Pancreas (tissue), 10 donors: ENCODE results near the gene MAML1. TPM values are rescaled to one million over a fixed set of nuclear protein-coding genes. Genes with fewer than 3 reads are reported as not detected.
A peak's percentile ranks its signal among the peaks of the same experiment; 100 is the strongest.

Experiments used
- ATAC-seq, 4 donors: fragments of 200-7000 bp; cut with Tn5 transposase; one replicate each; pipeline versions ENCODE4 v1.8.0 to v1.9.1; 2020; ENCODE audit warnings: mild to moderate bottlenecking in 4 of 4, moderate library complexity in 4 of 4
- DNase-seq, 6 donors: peaks; one replicate each; pipeline ENCODE4 v3.0.0-alpha.2; 2020
- FAIRE-seq: peaks from 2 replicates; lab custom pipeline; 2012; peaks lifted over from hg19 to GRCh38; lab: Jason Lieb, UNC
- H3K27ac ChIP-seq, 4 donors: fragments of 200-600 bp; sonication (generic); 1 replicate in 3 of 4; 2 replicates in 1 of 4; pipeline versions ENCODE4 v1.5.0 to v1.8.0; 2020
- H3K27me3 ChIP-seq, 4 donors: fragments of 200-600 bp; one replicate each; pipeline ENCODE4 v1.8.0; 2021
- H3K36me3 ChIP-seq, 3 donors: fragments of 200-600 bp; sonication (generic) in 1 of 3; one replicate each; pipeline versions ENCODE4 v1.5.0 to v1.8.0; 2020 to 2021
- H3K4me1 ChIP-seq, 3 donors: fragments of 200-600 bp; one replicate each; pipeline ENCODE4 v1.8.0; 2021
- H3K4me3 ChIP-seq, 4 donors: fragments of 200-600 bp; sonication (generic) in 2 of 4; one replicate each; pipeline versions ENCODE4 v1.5.0 to v1.8.0; 2020 to 2021
- H3K9me3 ChIP-seq, 4 donors: fragments of 200-600 bp; one replicate each; pipeline ENCODE4 v1.8.0; 2021
- CTCF ChIP-seq, 4 donors: fragments of 200-600 bp; sonication (generic) in 3 of 4; IDR thresholded peaks; one replicate each; pipeline versions ENCODE4 v1.5.0 to v1.8.0; 2021; ENCODE audit warnings: antibody characterized with exemption in 4 of 4
- WGBS, 2 donors: extraction: QIAGEN DNeasy Blood & Tissue Kit; methylation state at CpG; one replicate each; pipeline ENCODE4 v1.1.7; 2013; 5-methylcytosine and 5-hydroxymethylcytosine counted together
- intact Hi-C, 3 donors: fragments of 100-400 bp; cut with DNase I; formaldehyde crosslinking; loops; one replicate each; pipeline versions ENCODE4 v1.11.1 to v1.14.2; 2022
- polyA plus RNA-seq, 2 donors: library from polyadenylated mRNA; stranded (reverse); fragments of 200-250 nt; gene quantifications; one replicate each; pipeline ENCODE4 v1.2.3, GENCODE V29; 2013
- total RNA-seq, 6 donors: library from RNA; stranded (reverse); fragmentation: NEBNext Ultra II Directional in 4 of 6; extraction: Animal tissue kit (Norgen Biotek cat#: 25700) in 4 of 6; gene quantifications; one replicate each; pipeline versions ENCODE4 v1.2.1 to v1.2.4, GENCODE V29; 2021 to 2023
- donor health status: healthy with polysubstance abuse.
- donor health status: DM: no; HTN: no; CAD: no; lungs with moderate emphysema.
- donor health status: DM: no; HTN: no; CAD: no.
- donor health status: control.
- donor health status: control.
- donor health status: Bipolar disorder and iron deficiency.
- donor health status: DM: yes; HTN: yes; CAD: no.
- donor health status: DM: no; HTN: no; CAD: no.
- donor health status: DM: no; HTN: no; CAD: no.
- donor health status: DM: yes; HTN: yes; CAD: no.

Gene MAML1
- total and polyA plus RNA-seq, 8 donors = 7.1 to 18.0 (median 11.2) TPM

- 89 to 93% methylated on average over 11 of the region's 11 CpGs for WGBS, 2 donors
- FAIRE-seq (no peak), DNase-seq (no peak), ATAC-seq (no peak)
- Histone ChIP-seq H3K4me1 (no peaks in the 10 kb centered on the region), H3K27me3 (no peaks in the 10 kb centered on the region), H3K9me3 (no peaks in the 10 kb centered on the region), H3K4me3 (no peak overlapping the region), H3K27ac (no peak overlapping the region), H3K36me3 (peaks cover 6 to 55% (median 41%) of the 10 kb centered on the region in 3 donors)
- intact Hi-C loops = no loop called here
- no peak for TF ChIP-seq CTCF (IDR thresholded peaks at IDR 0.05)
Observed at GRCh38 chr5:179776411-179776938, 43.9 kb downstream of the MAML1 start.

GRCh38 chr5:179777456-179777855 lies 44.8 kb downstream of the MAML1 start:
- TF ChIP-seq CTCF (IDR thresholded peaks at IDR 0.05) = no peak
- intact Hi-C loops = no loop called here
- Histone ChIP-seq H3K4me3 (no peak overlapping the region), H3K27me3 (no peaks in the 10 kb centered on the region), H3K27ac (no peak overlapping the region), H3K9me3 (no peaks in the 10 kb centered on the region), H3K4me1 (no peaks in the 10 kb centered on the region), H3K36me3 (peaks cover 4 to 45% (median 32%) of the 10 kb centered on the region in 3 donors)
- WGBS, 2 donors = 90 to 96% methylated on average over 10 of the region's 10 CpGs
- FAIRE-seq = no peak
- no peak for ATAC-seq
- DNase-seq = no peak

- intact Hi-C loops = no loop called here
- FAIRE-seq = no peak
Observed at GRCh38 chr5:179777909-179778308, 45.3 kb downstream of the MAML1 start.

GRCh38 chr5:179778591-179778990 lies 46.0 kb downstream of the MAML1 start:
- peaks cover 0 to 35% (median 24%) of the 10 kb centered on the region in 3 donors for H3K36me3 ChIP-seq
- no peak for TF ChIP-seq CTCF (IDR thresholded peaks at IDR 0.05)
- no peak for ATAC-seq
- H3K9me3 ChIP-seq = no peaks in the 10 kb centered on the region
- DNase-seq = no peak
- H3K4me3 ChIP-seq = no peak overlapping the region
- H3K27me3 ChIP-seq = no peaks in the 10 kb centered on the region
- FAIRE-seq = no peak
- no peaks in the 10 kb centered on the region for H3K4me1 ChIP-seq
- 88 to 89% methylated on average over 5 of the region's 5 CpGs for WGBS, 2 donors
- intact Hi-C loops = no loop called here
- no peak overlapping the region for H3K27ac ChIP-seq

More at GRCh38 chr5:179777909-179778308, 45.3 kb downstream of the MAML1 start:
- no peaks in the 10 kb centered on the region for H3K9me3 ChIP-seq
- no peak for DNase-seq
- H3K27ac ChIP-seq = no peak overlapping the region
- no peak overlapping the region for H3K4me3 ChIP-seq
- ATAC-seq = peak in 1 of 4 donors; percentile 59
- H3K4me1 ChIP-seq = no peaks in the 10 kb centered on the region
- peaks cover 4 to 41% (median 29%) of the 10 kb centered on the region in 3 donors for H3K36me3 ChIP-seq
- no peaks in the 10 kb centered on the region for H3K27me3 ChIP-seq
- WGBS, 2 donors = 84 to 85% methylated on average over 9 of the region's 9 CpGs
- TF ChIP-seq CTCF (IDR thresholded peaks at IDR 0.05) = no peak

- no peaks in the 10 kb centered on the region for H3K9me3 ChIP-seq
- DNase-seq = no peak
- WGBS, 2 donors = 95 to 96% methylated on average over 4 of the region's 4 CpGs
- no peak for ATAC-seq
- H3K4me3 ChIP-seq = no peak overlapping the region
- intact Hi-C loops = no loop called here
- no peak for FAIRE-seq
- H3K36me3 ChIP-seq = peaks cover 0 to 24% (median 11%) of the 10 kb centered on the region in 3 donors
- H3K27ac ChIP-seq = no peak overlapping the region
- H3K27me3 ChIP-seq = no peaks in the 10 kb centered on the region
- TF ChIP-seq CTCF (IDR thresholded peaks at IDR 0.05) = no peak
- no peaks in the 10 kb centered on the region for H3K4me1 ChIP-seq
Observed at GRCh38 chr5:179779826-179780225, 47.2 kb downstream of the MAML1 start.
